ENCODE results near the gene CHST3.
"Not testable (repeated sequence)": the region's sequence is repeated elsewhere in the genome, so short reads cannot be mapped to it uniquely, and the experiment has no call there.

Gene CHST3

GRCh38 chr10:72013202-72013945, 49.2 kb downstream of the CHST3 start:
- DNase-seq = no peak

- no peak for DNase-seq
These were observed 50.0 kb downstream of the CHST3 start for GRCh38 chr10:72014197-72014596.

GRCh38 chr10:72014785-72015480, 50.7 kb downstream of the CHST3 start:
- DNase-seq = no peak

- no peak for DNase-seq
These were observed 51.6 kb downstream of the CHST3 start for GRCh38 chr10:72015841-72016240.

GRCh38 chr10:72016608-72017300, 52.6 kb downstream of the CHST3 start:
- DNase-seq = no peak

GRCh38 chr10:72019085-72019876, 55.1 kb downstream of the CHST3 start:
- no peak for DNase-seq

GRCh38 chr10:72020914-72021809, 57.0 kb downstream of the CHST3 start:
- no peak for DNase-seq

GRCh38 chr10:72022228-72022627, 58.0 kb downstream of the CHST3 start:
- DNase-seq = no peak

- no peak for DNase-seq
These were observed 60.4 kb downstream of the CHST3 start for GRCh38 chr10:72024596-72024995.

- no peak for DNase-seq
These were observed 61.2 kb downstream of the CHST3 start for GRCh38 chr10:72025400-72025799.

- no peak for DNase-seq
These were observed 61.6 kb downstream of the CHST3 start for GRCh38 chr10:72025832-72026231.

GRCh38 chr10:72026278-72027111, 62.3 kb downstream of the CHST3 start:
- no peak for DNase-seq

- DNase-seq = no peak
These were observed 63.3 kb downstream of the CHST3 start for GRCh38 chr10:72027498-72027897.

- no peak for DNase-seq
These were observed 65.2 kb downstream of the CHST3 start for GRCh38 chr10:72029414-72029813.

- no peak for DNase-seq
These were observed 66.8 kb downstream of the CHST3 start for GRCh38 chr10:72030762-72031543.

- DNase-seq = no peak
These were observed 67.5 kb downstream of the CHST3 start for GRCh38 chr10:72031706-72032105.

- not testable (repeated sequence) for DNase-seq
These were observed 68.4 kb downstream of the CHST3 start for GRCh38 chr10:72032409-72033162.

- DNase-seq = no peak
These were observed 69.9 kb downstream of the CHST3 start for GRCh38 chr10:72034040-72034499.

GRCh38 chr10:72034761-72035160, 70.6 kb downstream of the CHST3 start:
- DNase-seq = no peak
